Panc1 (cell line): Measurements from ENCODE around the gene CARMIL1.

ENCODE experiments used
- TF ChIP-seq, protein P1 (sequence below): fragments of 450-650 bp; IDR thresholded peaks from 2 replicates; pipeline ENCODE4 v1.5.1; 2017; ENCODE audit warnings: mild to moderate bottlenecking
- TF ChIP-seq, protein P2 (sequence below), 2 experiments: IDR thresholded peaks; 2 replicates each; pipeline ENCODE4 v1.6.1; 2011 to 2012; ENCODE audit warnings: low read depth in 2 of 2, control low read depth in 1 of 2, low read length in 1 of 2, mild to moderate bottlenecking in 1 of 2, moderate library complexity in 1 of 2; ENCODE audit not compliant: insufficient read depth in 1 of 2

- TF ChIP-seq, protein P1, sequence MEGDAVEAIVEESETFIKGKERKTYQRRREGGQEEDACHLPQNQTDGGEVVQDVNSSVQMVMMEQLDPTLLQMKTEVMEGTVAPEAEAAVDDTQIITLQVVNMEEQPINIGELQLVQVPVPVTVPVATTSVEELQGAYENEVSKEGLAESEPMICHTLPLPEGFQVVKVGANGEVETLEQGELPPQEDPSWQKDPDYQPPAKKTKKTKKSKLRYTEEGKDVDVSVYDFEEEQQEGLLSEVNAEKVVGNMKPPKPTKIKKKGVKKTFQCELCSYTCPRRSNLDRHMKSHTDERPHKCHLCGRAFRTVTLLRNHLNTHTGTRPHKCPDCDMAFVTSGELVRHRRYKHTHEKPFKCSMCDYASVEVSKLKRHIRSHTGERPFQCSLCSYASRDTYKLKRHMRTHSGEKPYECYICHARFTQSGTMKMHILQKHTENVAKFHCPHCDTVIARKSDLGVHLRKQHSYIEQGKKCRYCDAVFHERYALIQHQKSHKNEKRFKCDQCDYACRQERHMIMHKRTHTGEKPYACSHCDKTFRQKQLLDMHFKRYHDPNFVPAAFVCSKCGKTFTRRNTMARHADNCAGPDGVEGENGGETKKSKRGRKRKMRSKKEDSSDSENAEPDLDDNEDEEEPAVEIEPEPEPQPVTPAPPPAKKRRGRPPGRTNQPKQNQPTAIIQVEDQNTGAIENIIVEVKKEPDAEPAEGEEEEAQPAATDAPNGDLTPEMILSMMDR, result no peak
- TF ChIP-seq, protein P2, sequence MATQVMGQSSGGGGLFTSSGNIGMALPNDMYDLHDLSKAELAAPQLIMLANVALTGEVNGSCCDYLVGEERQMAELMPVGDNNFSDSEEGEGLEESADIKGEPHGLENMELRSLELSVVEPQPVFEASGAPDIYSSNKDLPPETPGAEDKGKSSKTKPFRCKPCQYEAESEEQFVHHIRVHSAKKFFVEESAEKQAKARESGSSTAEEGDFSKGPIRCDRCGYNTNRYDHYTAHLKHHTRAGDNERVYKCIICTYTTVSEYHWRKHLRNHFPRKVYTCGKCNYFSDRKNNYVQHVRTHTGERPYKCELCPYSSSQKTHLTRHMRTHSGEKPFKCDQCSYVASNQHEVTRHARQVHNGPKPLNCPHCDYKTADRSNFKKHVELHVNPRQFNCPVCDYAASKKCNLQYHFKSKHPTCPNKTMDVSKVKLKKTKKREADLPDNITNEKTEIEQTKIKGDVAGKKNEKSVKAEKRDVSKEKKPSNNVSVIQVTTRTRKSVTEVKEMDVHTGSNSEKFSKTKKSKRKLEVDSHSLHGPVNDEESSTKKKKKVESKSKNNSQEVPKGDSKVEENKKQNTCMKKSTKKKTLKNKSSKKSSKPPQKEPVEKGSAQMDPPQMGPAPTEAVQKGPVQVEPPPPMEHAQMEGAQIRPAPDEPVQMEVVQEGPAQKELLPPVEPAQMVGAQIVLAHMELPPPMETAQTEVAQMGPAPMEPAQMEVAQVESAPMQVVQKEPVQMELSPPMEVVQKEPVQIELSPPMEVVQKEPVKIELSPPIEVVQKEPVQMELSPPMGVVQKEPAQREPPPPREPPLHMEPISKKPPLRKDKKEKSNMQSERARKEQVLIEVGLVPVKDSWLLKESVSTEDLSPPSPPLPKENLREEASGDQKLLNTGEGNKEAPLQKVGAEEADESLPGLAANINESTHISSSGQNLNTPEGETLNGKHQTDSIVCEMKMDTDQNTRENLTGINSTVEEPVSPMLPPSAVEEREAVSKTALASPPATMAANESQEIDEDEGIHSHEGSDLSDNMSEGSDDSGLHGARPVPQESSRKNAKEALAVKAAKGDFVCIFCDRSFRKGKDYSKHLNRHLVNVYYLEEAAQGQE (IDR thresholded peaks at IDR 0.05; ENCODE audit: insufficient read depth in 1 of 2, low read depth in 2 of 2, low read length in 1 of 2), result no peak
Measured at GRCh38 chr6:25457516-25457915, 178.3 kb downstream of the CARMIL1 start.
